Thoracic aorta endothelial cell (primary cell): ENCODE results near the gene TNIP3. TPM values are rescaled to one million over a fixed set of nuclear protein-coding genes. Genes with fewer than 3 reads are reported as not detected.

Experiments
- small RNA-seq: library from RNA; depleted of rRNA; stranded (forward); fragments of <200 nt; gene quantifications from one replicate; pipeline ENCODE3, GENCODE V24; 2012
- total RNA-seq: library from RNA; depleted of rRNA; stranded (reverse); fragments of >200 nt; gene quantifications from 2 replicates; pipeline ENCODE4 v1.2.3, GENCODE V29; 2012

The TNIP3 gene
- 0.80 and 0.86 TPM in 2 replicates for total RNA-seq

GRCh38 chr4:121164291-121164690, at the start of gene TNIP3:
Gene TNIP3, minus strand, starts transcription at chr4:121164321. Its CDS starts 196 bp downstream, at chr4:121164125.

Small RNA genes within 50 kb of the gene (small RNA-seq; reads per million reads assigned to genes)
- not detected for gene RNU6-948P

Other genes starting within 250 kb of the TNIP3 start
- gene PRDM5, start 241.6 kb downstream of the TNIP3 start, total RNA-seq, result 10.1 and 10.7 TPM in 2 replicates
- gene NDNF, start 91.8 kb downstream of the TNIP3 start, total RNA-seq, result not detected in 2 replicates
- gene QRFPR, start 216.7 kb upstream of the TNIP3 start, total RNA-seq, result not detected in 2 replicates